Gastrocnemius medialis (tissue), 4 donors: ENCODE results near the gene KLB. TPM values are rescaled to one million over a fixed set of nuclear protein-coding genes. Genes with fewer than 3 reads are reported as not detected.
A peak's percentile ranks its signal among the peaks of the same experiment; 100 is the strongest.

Experiments used
- ATAC-seq, 2 donors: fragments of 150-250 bp; one replicate each; pipeline ENCODE4 v1.9.1; 2016
- DNase-seq, 2 donors: peaks; one replicate each; pipeline ENCODE4 v3.0.0-alpha.2; 2019
- H3K27ac ChIP-seq, 4 donors: fragments of 200-600 bp; sonication (generic); 1 replicate in 1 of 4; 2 replicates in 3 of 4; pipeline ENCODE4 v1.5.1; 2016 to 2018; ENCODE audit warnings: mild to moderate bottlenecking in 2 of 4, moderate library complexity in 1 of 4
- H3K27me3 ChIP-seq, 3 donors: fragments of 200-600 bp; sonication (generic) in 2 of 3; 1 replicate in 1 of 3; 2 replicates in 2 of 3; pipeline versions ENCODE4 v1.5.1 to v1.6.0; 2016 to 2019; ENCODE audit warnings: mild to moderate bottlenecking in 1 of 3, moderate library complexity in 1 of 3
- H3K36me3 ChIP-seq, 2 donors: fragments of 200-600 bp; sonication (generic) in 1 of 2; one replicate each; pipeline ENCODE4 v1.5.1; 2017 to 2018
- H3K4me1 ChIP-seq, 2 donors: fragments of 200-600 bp; sonication (generic) in 1 of 2; one replicate each; pipeline ENCODE4 v1.5.1; 2016 to 2017; ENCODE audit warnings: mild to moderate bottlenecking in 2 of 2
- H3K4me3 ChIP-seq, 4 donors: fragments of 200-600 bp; sonication (generic) in 3 of 4; 1 replicate in 1 of 4; 2 replicates in 3 of 4; pipeline ENCODE4 v1.5.1; 2016 to 2019; ENCODE audit warnings: mild to moderate bottlenecking in 2 of 4
- H3K9me3 ChIP-seq, 3 donors: fragments of 200-600 bp; sonication (generic) in 2 of 3; 1 replicate in 1 of 3; 2 replicates in 2 of 3; pipeline ENCODE4 v1.5.1; 2016 to 2019
- CTCF ChIP-seq, 5 experiments: fragments of 450-650 bp in 3 of 5; fragments of 200-600 bp in 2 of 5; sonication (generic) in 2 of 5; IDR thresholded peaks in 4 of 5; conservative IDR thresholded peaks in 1 of 5; 1 replicate in 4 of 5; 2 replicates in 1 of 5; pipeline ENCODE4 v1.5.1; 2016 to 2019; ENCODE audit warnings: antibody characterized with exemption in 5 of 5, mild to moderate bottlenecking in 3 of 5, moderate library complexity in 3 of 5
- POLR2A ChIP-seq, 2 donors: fragments of 450-650 bp; IDR thresholded peaks; one replicate each; pipeline ENCODE4 v1.6.1; 2017; ENCODE audit warnings: antibody characterized with exemption in 2 of 2, mild to moderate bottlenecking in 2 of 2, moderate library complexity in 2 of 2
- in situ Hi-C, 4 donors: fragments of 200-750 bp; cut with MboI; loops; one replicate each; pipeline versions ENCODE4 v1.15.0 to v1.8.0; 2017; ENCODE audit warnings: low sequenced_read_pairs in 4 of 4
- intact Hi-C: fragments of 100-400 bp; cut with DNase I; formaldehyde crosslinking; loops from one replicate; pipeline ENCODE4 v1.15.1; 2023; ENCODE audit warnings: low total_unique reads
- total RNA-seq, 4 donors: library from RNA; depleted of rRNA; stranded (reverse); fragments of >200 nt; gene quantifications; one replicate each; pipeline versions ENCODE4 v1.1.0 to v1.2.3, GENCODE V29; 2016

Gene KLB
- total RNA-seq, 4 donors from 2014 or later, result 0.13 TPM; not detected in 3

GRCh38 chr4:39469429-39470077 lies 62.8 kb downstream of the KLB start:
- DNase-seq (no peak), ATAC-seq (peak; percentile 85)
- TF ChIP-seq CTCF (IDR thresholded peaks at IDR 0.05 in 4 of 5, conservative IDR thresholded peaks at IDR 0.05 in 1 of 5), result peak; percentile 61 to 76 (median 68)
- TF ChIP-seq POLR2A (IDR thresholded peaks at IDR 0.05), result no peak
- H3K27me3 ChIP-seq, result no peaks in the 10 kb centered on the region
- no peaks in the 10 kb centered on the region for H3K4me1 ChIP-seq
- intact Hi-C loops, result loop anchor here (1.0 kb wide), 1 partner anchor 508 kb away; the partner anchor contains the start of gene PDS5A
- peaks cover 0 to 32% of the 10 kb centered on the region in 2 donors for H3K36me3 ChIP-seq
- H3K9me3 ChIP-seq, result no peaks in the 10 kb centered on the region
- peak overlapping the region in 3 of 4 donors; percentile 32 to 45 (median 35) for H3K27ac ChIP-seq
- no peak overlapping the region for H3K4me3 ChIP-seq
- in situ Hi-C loops, result loop anchor here (5.0 to 25.0 kb wide), 5 partner anchors 165 to 843 kb away; partner anchors contain the start of genes PDS5A (in 4 of the 4) and SMIM14 (in 3 of the 4)

- Histone ChIP-seq H3K4me3 (no peak overlapping the region), H3K9me3 (no peaks in the 10 kb centered on the region), H3K36me3 (peaks cover 0 to 24% of the 10 kb centered on the region in 2 donors), H3K4me1 (no peaks in the 10 kb centered on the region), H3K27me3 (no peaks in the 10 kb centered on the region), H3K27ac (no peak overlapping the region)
- intact Hi-C loops, result no loop called here
- in situ Hi-C loops, result loop anchor here in 3 of 4 donors (10.0 to 25.0 kb wide), 3 partner anchors 167 to 842 kb away; partner anchors contain the start of genes PDS5A (in 2 of the 3) and SMIM14 (in 2 of the 3)
- DNase-seq (no peak), ATAC-seq (no peak)
- no peak for TF ChIP-seq POLR2A (IDR thresholded peaks at IDR 0.05)
- no peak for TF ChIP-seq CTCF (IDR thresholded peaks at IDR 0.05 in 4 of 5, conservative IDR thresholded peaks at IDR 0.05 in 1 of 5)
Measured at GRCh38 chr4:39470402-39470801, 63.7 kb downstream of the KLB start.

- Histone ChIP-seq H3K27ac (no peak overlapping the region), H3K27me3 (no peaks in the 10 kb centered on the region), H3K36me3 (peaks cover 0 to 23% of the 10 kb centered on the region in 2 donors), H3K9me3 (no peaks in the 10 kb centered on the region), H3K4me3 (no peak overlapping the region), H3K4me1 (no peaks in the 10 kb centered on the region)
- no peak for DNase-seq
- TF ChIP-seq CTCF (IDR thresholded peaks at IDR 0.05 in 4 of 5, conservative IDR thresholded peaks at IDR 0.05 in 1 of 5), result no peak
- no peak for TF ChIP-seq POLR2A (IDR thresholded peaks at IDR 0.05)
- intact Hi-C loops, result no loop called here
- ATAC-seq, result no peak
- in situ Hi-C loops, result loop anchor here in 3 of 4 donors (10.0 to 25.0 kb wide), 3 partner anchors 165 to 840 kb away; partner anchors contain the start of genes PDS5A (in 2 of the 3) and SMIM14 (in 2 of the 3)
Measured at GRCh38 chr4:39472396-39472795, 65.7 kb downstream of the KLB start.

GRCh38 chr4:39476187-39476895 lies 69.6 kb downstream of the KLB start:
- in situ Hi-C loops (loop anchor here in 2 of 4 donors (10.0 kb wide), 1 partner anchor 498 kb away; the partner anchor contains the start of gene PDS5A (in 2 of the 2)), intact Hi-C loops (no loop called here)
- TF ChIP-seq CTCF (IDR thresholded peaks at IDR 0.05 in 4 of 5, conservative IDR thresholded peaks at IDR 0.05 in 1 of 5), result no peak
- no peak for TF ChIP-seq POLR2A (IDR thresholded peaks at IDR 0.05)
- Histone ChIP-seq H3K27ac (no peak overlapping the region), H3K4me1 (no peaks in the 10 kb centered on the region), H3K4me3 (no peak overlapping the region), H3K27me3 (no peaks in the 10 kb centered on the region), H3K9me3 (no peaks in the 10 kb centered on the region), H3K36me3 (peaks cover 0 to 23% of the 10 kb centered on the region in 2 donors)
- DNase-seq, result no peak
- no peak for ATAC-seq
